Keratinocyte (primary cell): ENCODE results near the gene HYAL2. TPM values are rescaled to one million over a fixed set of nuclear protein-coding genes. Genes with fewer than 3 reads are reported as not detected.

ENCODE experiments used
- DNase-seq: peaks from one replicate; pipeline ENCODE4 v3.0.0-alpha.2; 2011; ENCODE audit warnings: low read depth, missing footprints, low spot score
- FAIRE-seq: peaks from 2 replicates; lab custom pipeline; 2011; peaks lifted over from hg19 to GRCh38; lab: Jason Lieb, UNC
- H2AFZ ChIP-seq: 2 replicates; pipeline ENCODE4 v1.6.0; 2012; ENCODE audit warnings: low read length, control low read depth, inconsistent platforms; ENCODE audit not compliant: control insufficient read depth
- H3K27ac ChIP-seq: 2 replicates; pipeline ENCODE4 v1.5.1; 2011; ENCODE audit warnings: low read length; ENCODE audit not compliant: control insufficient read depth, insufficient read depth
- H3K27me3 ChIP-seq: 3 replicates; pipeline ENCODE4 v1.6.0; 2011; ENCODE audit warnings: low read length; ENCODE audit not compliant: control insufficient read depth, insufficient read depth; ENCODE audit errors: extremely low read depth
- H3K36me3 ChIP-seq, 2 experiments: 2 replicates in 1 of 2; 3 replicates in 1 of 2; pipeline ENCODE4 v1.5.1; 2011; ENCODE audit warnings: low read length in 2 of 2, mild to moderate bottlenecking in 1 of 2; ENCODE audit not compliant: control insufficient read depth in 2 of 2, insufficient read depth in 2 of 2; ENCODE audit errors: extremely low read depth in 1 of 2
- H3K4me1 ChIP-seq: 3 replicates; pipeline ENCODE4 v1.5.1; 2011; ENCODE audit warnings: low read length; ENCODE audit not compliant: control insufficient read depth, insufficient read depth; ENCODE audit errors: extremely low read depth
- H3K4me2 ChIP-seq: 3 replicates; pipeline ENCODE4 v1.6.0; 2011; ENCODE audit warnings: low read depth, low read length; ENCODE audit not compliant: control insufficient read depth, insufficient read depth; ENCODE audit errors: extremely low read depth
- H3K4me3 ChIP-seq, 3 experiments: fragments of 200-600 bp in 1 of 3; sonication (generic) in 1 of 3; 2 replicates in 2 of 3; 3 replicates in 1 of 3; pipeline ENCODE4 v1.5.1; 2011 to 2016; ENCODE audit warnings: low read length in 3 of 3, mild to moderate bottlenecking in 3 of 3, control low read depth in 2 of 3, inconsistent platforms in 1 of 3, low read depth in 1 of 3, mixed read lengths in 1 of 3, mixed run types in 1 of 3, moderate library complexity in 1 of 3; ENCODE audit not compliant: control insufficient read depth in 2 of 3, insufficient read depth in 2 of 3; ENCODE audit errors: extremely low read depth in 1 of 3
- H3K79me2 ChIP-seq: 2 replicates; pipeline ENCODE4 v1.6.0; 2012; ENCODE audit warnings: low read length; ENCODE audit not compliant: control insufficient read depth, insufficient read depth
- H3K9ac ChIP-seq: 3 replicates; pipeline ENCODE4 v1.6.0; 2011; ENCODE audit warnings: low read length; ENCODE audit not compliant: control insufficient read depth, insufficient read depth; ENCODE audit errors: extremely low read depth
- H3K9me1 ChIP-seq: 3 replicates; pipeline ENCODE4 v1.6.0; 2011; ENCODE audit warnings: low read length; ENCODE audit not compliant: control insufficient read depth, insufficient read depth; ENCODE audit errors: extremely low read depth
- H3K9me3 ChIP-seq: 2 replicates; pipeline ENCODE4 v1.5.1; 2012; ENCODE audit warnings: low read depth, low read length; ENCODE audit not compliant: control insufficient read depth
- H4K20me1 ChIP-seq: 3 replicates; pipeline ENCODE4 v1.6.0; 2011; ENCODE audit warnings: low read length; ENCODE audit not compliant: control insufficient read depth, insufficient read depth; ENCODE audit errors: extremely low read depth
- CTCF ChIP-seq, 3 experiments: IDR thresholded peaks in 1 of 3; conservative IDR thresholded peaks in 1 of 3; optimal IDR thresholded peaks in 1 of 3; 2 replicates in 2 of 3; 3 replicates in 1 of 3; pipeline versions ENCODE3 to v1.5.1; 2011; ENCODE audit warnings: low read length in 3 of 3, mild to moderate bottlenecking in 3 of 3, moderate library complexity in 2 of 3, control low read depth in 1 of 3, inconsistent platforms in 1 of 3; ENCODE audit not compliant: insufficient read depth in 2 of 3; ENCODE audit errors: extremely low read depth in 1 of 3
- EZH2 ChIP-seq: IDR thresholded peaks from one replicate; pipeline ENCODE4 v1.6.1; 2012; ENCODE audit warnings: inconsistent platforms, mild to moderate bottlenecking, low read length, moderate library complexity
- dilution Hi-C: fragments of 300-500 bp; cut with MboI; formaldehyde crosslinking; loops from one replicate; pipeline ENCODE4 v1.7.0; 2020; ENCODE audit warnings: low sequenced_read_pairs; ENCODE audit not compliant: extremely low pct_ligation_motif_present
- polyA plus RNA-seq, 5 experiments: library from polyadenylated mRNA; depleted of rRNA in 3 of 5; stranded (reverse) in 3 of 5; stranded (forward) in 1 of 5; unstranded in 1 of 5; fragments of >200 nt; gene quantifications; 1 replicate in 1 of 5; 2 replicates in 3 of 5; 3 replicates in 1 of 5; pipeline versions ENCODE4 v1.2.1 to v1.2.3, GENCODE V29; 2011 to 2012; ENCODE audit warnings: missing spikeins in 2 of 5, low read depth in 1 of 5, low replicate concordance in 1 of 5

The HYAL2 gene
- polyA plus RNA-seq, 1 donor (not counting 4 experiments of a cell fraction or from before 2014, with no cell fraction given) = 42.8 TPM

- Histone ChIP-seq H2AFZ (no peak overlapping the region), H3K4me2 (no peak overlapping the region), H3K4me3 (no peak overlapping the region), H3K79me2 (peaks cover 28% of the 10 kb centered on the region), H4K20me1 (no peaks in the 10 kb centered on the region), H3K9me3 (no peaks in the 10 kb centered on the region), H3K27me3 (no peaks in the 10 kb centered on the region), H3K9me1 (no peaks in the 10 kb centered on the region), H3K9ac (no peak overlapping the region), H3K27ac (no peak overlapping the region), H3K4me1 (peaks cover 16% of the 10 kb centered on the region), H3K36me3 (peaks cover 21 to 29% of the 10 kb centered on the region in 2 experiments)
- FAIRE-seq (no peak), DNase-seq (no peak)
- TF ChIP-seq CTCF (optimal IDR thresholded peaks at IDR 0.05 in 1 of 3, IDR thresholded peaks at IDR 0.05 in 1 of 3, conservative IDR thresholded peaks at IDR 0.05 in 1 of 3; ENCODE audit: extremely low read depth in 1 of 3, insufficient read depth in 2 of 3, low read length in 3 of 3) (no peak), EZH2 (no peak)
- dilution Hi-C loops = no loop called here
Measured at GRCh38 chr3:50326182-50326541, 3.6 kb upstream of the HYAL2 start.

GRCh38 chr3:50325497-50326181, 3.1 kb upstream of the HYAL2 start:
- H3K9me1 ChIP-seq = no peaks in the 10 kb centered on the region
- no peaks in the 10 kb centered on the region for H3K9me3 ChIP-seq
- H4K20me1 ChIP-seq = no peaks in the 10 kb centered on the region
- no peak for FAIRE-seq
- H3K4me2 ChIP-seq = no peak overlapping the region
- no peak overlapping the region for H3K27ac ChIP-seq
- H3K27me3 ChIP-seq = no peaks in the 10 kb centered on the region
- dilution Hi-C loops = no loop called here
- H3K4me1 ChIP-seq = peaks cover 16% of the 10 kb centered on the region
- H3K79me2 ChIP-seq = peaks cover 27% of the 10 kb centered on the region
- peaks cover 16 to 24% of the 10 kb centered on the region in 2 experiments for H3K36me3 ChIP-seq
- TF ChIP-seq CTCF (optimal IDR thresholded peaks at IDR 0.05 in 1 of 3, IDR thresholded peaks at IDR 0.05 in 1 of 3, conservative IDR thresholded peaks at IDR 0.05 in 1 of 3; ENCODE audit: extremely low read depth in 1 of 3, insufficient read depth in 2 of 3, low read length in 3 of 3) (no peak), EZH2 (no peak)
- no peak overlapping the region for H2AFZ ChIP-seq
- DNase-seq = no peak
- no peak overlapping the region for H3K9ac ChIP-seq
- H3K4me3 ChIP-seq = no peak overlapping the region
